GM21576 (cell line): ENCODE measurements around the gene EPSTI1.

Source experiments
- ATAC-seq: cut with Tn5 transposase; IDR thresholded peaks from one replicate; pipeline ENCODE4 v1.9.1; 2021; ENCODE audit warnings: mild to moderate bottlenecking, moderate library complexity; ENCODE audit not compliant: unreplicated experiment

EPSTI1 gene

GRCh38 chr13:42860485-42860884 lies 131.6 kb downstream of the EPSTI1 start:
- no peak for ATAC-seq

GRCh38 chr13:42859760-42860159 lies 132.3 kb downstream of the EPSTI1 start:
- ATAC-seq, result no peak

- no peak for ATAC-seq
These were observed 136.6 kb downstream of the EPSTI1 start for GRCh38 chr13:42855410-42855809.

- no peak for ATAC-seq
These were observed 139.9 kb downstream of the EPSTI1 start for GRCh38 chr13:42852136-42852535.

GRCh38 chr13:42849200-42849599 lies 142.8 kb downstream of the EPSTI1 start:
- ATAC-seq, result no peak

- no peak for ATAC-seq
These were observed 144.0 kb downstream of the EPSTI1 start for GRCh38 chr13:42847891-42848663.

GRCh38 chr13:42836930-42837690 lies 154.9 kb downstream of the EPSTI1 start:
- no peak for ATAC-seq
